Kidney (tissue), 14 donors: ENCODE measurements around the gene ZBTB42. TPM values are rescaled to one million over a fixed set of nuclear protein-coding genes. Genes with fewer than 3 reads are reported as not detected.

ENCODE experiments used
- DNase-seq, 5 donors: peaks; one replicate each; pipeline ENCODE4 v3.0.0-alpha.2; 2013 to 2020
- FAIRE-seq: peaks from 2 replicates; lab custom pipeline; 2012; peaks lifted over from hg19 to GRCh38; lab: Jason Lieb, UNC
- H3K27ac ChIP-seq, 2 donors: one replicate each; pipeline ENCODE4 v1.7.0; 2013; ENCODE audit warnings: low read depth in 2 of 2, low read length in 2 of 2, inconsistent platforms in 1 of 2
- H3K27me3 ChIP-seq: one replicate; pipeline ENCODE4 v1.7.1; 2013; ENCODE audit warnings: low read length, inconsistent platforms; ENCODE audit not compliant: control insufficient read depth, insufficient read depth
- H3K36me3 ChIP-seq, 3 donors: one replicate each; pipeline versions ENCODE4 v1.7.0 to v1.7.1; 2013; ENCODE audit warnings: low read length in 3 of 3, control low read depth in 1 of 3, inconsistent platforms in 1 of 3; ENCODE audit not compliant: insufficient read depth in 3 of 3, control insufficient read depth in 2 of 3
- H3K4me1 ChIP-seq, 3 donors: one replicate each; pipeline versions ENCODE4 v1.7.0 to v1.7.1; 2013; ENCODE audit warnings: low read length in 3 of 3, inconsistent platforms in 1 of 3, low read depth in 1 of 3; ENCODE audit not compliant: control insufficient read depth in 2 of 3, insufficient read depth in 2 of 3
- H3K4me3 ChIP-seq, 3 donors: one replicate each; pipeline versions ENCODE4 v1.7.0 to v1.8.1; 2013; ENCODE audit warnings: low read length in 3 of 3, control low read depth in 1 of 3, inconsistent platforms in 1 of 3
- H3K9ac ChIP-seq, 3 donors: one replicate each; pipeline versions ENCODE4 v1.7.0 to v1.7.1; 2013; ENCODE audit warnings: low read length in 3 of 3, control low read depth in 1 of 3, inconsistent platforms in 1 of 3
- H3K9me3 ChIP-seq, 3 donors: one replicate each; pipeline versions ENCODE4 v1.7.0 to v1.7.1; 2013; ENCODE audit warnings: low read length in 3 of 3, control low read depth in 1 of 3, inconsistent platforms in 1 of 3; ENCODE audit not compliant: control insufficient read depth in 2 of 3, insufficient read depth in 1 of 3
- intact Hi-C: fragments of 100-400 bp; cut with DNase I; formaldehyde crosslinking; loops from one replicate; pipeline ENCODE4 v1.11.1; 2022
- polyA plus RNA-seq: library from polyadenylated mRNA; stranded (reverse); fragments of 350-450 nt; fragmentation: Illumina TruSeq; extraction: RNeasy Lipid Tissue Mini Kit (QIAGEN cat#74804); gene quantifications from one replicate; pipeline ENCODE4 v1.2.3, GENCODE V29; 2014; ENCODE audit warnings: low read depth, low replicate concordance; ENCODE audit not compliant: insufficient read depth
- total RNA-seq: library from RNA; stranded (reverse); fragmentation: NEBNext Ultra II Directional; extraction: Animal tissue kit (Norgen Biotek cat#: 25700); gene quantifications from one replicate; pipeline ENCODE4 v1.2.1, GENCODE V29; 2021
- TF ChIP-seq, protein P1 (sequence below): IDR thresholded peaks from 3 replicates; pipeline ENCODE4 v1.5.1; 2012; ENCODE audit warnings: mild to moderate bottlenecking, moderate library complexity, borderline replicate concordance; ENCODE audit not compliant: insufficient read depth; ENCODE audit errors: extremely low read depth
- donor health status: control.
- donor health status: control.
- donor health status: control.
- donor health status: control.
- donor health status: control.
- donor health status: DM: yes; HTN: yes; CAD: no.
- donor health status: Normal renal cell carcinoma (clear cell type).

Gene ZBTB42
- total and polyA plus RNA-seq, 2 donors from 2014 or later: 3.9 to 10.0 TPM

DNA sequence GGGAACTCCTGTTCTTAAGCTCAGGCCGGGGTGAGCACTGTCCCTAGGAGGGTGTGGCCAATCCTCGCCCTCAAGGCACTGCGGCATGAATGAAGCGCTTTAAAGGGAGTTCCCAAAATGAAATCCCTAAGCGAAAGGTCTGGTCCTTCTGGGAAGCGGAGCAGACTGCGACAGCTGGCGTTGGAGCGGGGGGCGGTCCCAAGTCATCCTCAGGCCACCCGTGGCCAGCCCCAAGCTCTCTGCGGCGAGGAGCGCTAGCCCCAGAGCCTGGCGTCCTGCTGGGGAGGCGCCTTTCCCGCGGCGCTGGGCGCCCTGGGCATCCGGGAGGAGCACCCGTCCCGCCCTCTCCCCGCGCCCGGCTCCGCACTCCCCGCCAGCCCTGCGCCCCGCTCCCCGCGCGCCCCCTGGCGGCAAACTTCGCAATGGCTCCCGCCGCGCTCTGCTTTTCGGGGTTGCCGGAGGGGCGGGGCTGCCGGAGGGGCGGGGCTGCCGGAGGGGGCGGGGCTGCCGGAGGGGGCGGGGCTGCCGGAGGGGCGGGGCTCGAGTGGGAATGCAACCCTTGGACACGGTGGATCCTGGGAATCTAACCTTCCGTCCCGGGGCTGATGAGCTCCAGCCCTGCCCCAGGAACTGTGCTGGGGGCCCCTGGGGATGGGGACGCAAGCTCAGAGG is 25.4 kb downstream of the ZBTB42 start:
- FAIRE-seq (no peak), DNase-seq (peak; percentile 90 to 96 (median 93))
- intact Hi-C loops: no loop called here
- Histone ChIP-seq H3K4me1 (peaks cover 0 to 15% (median 0%) of the 10 kb centered on the region in 3 donors), H3K9me3 (no peaks in the 10 kb centered on the region), H3K36me3 (no peaks in the 10 kb centered on the region), H3K27me3 (no peaks in the 10 kb centered on the region), H3K27ac (peak overlapping the region in 1 of 2 donors; percentile 51), H3K9ac (peak overlapping the region in 1 of 3 donors; percentile 46), H3K4me3 (peak overlapping the region; percentile 36 to 64 (median 44))
- TF ChIP-seq, protein P1, sequence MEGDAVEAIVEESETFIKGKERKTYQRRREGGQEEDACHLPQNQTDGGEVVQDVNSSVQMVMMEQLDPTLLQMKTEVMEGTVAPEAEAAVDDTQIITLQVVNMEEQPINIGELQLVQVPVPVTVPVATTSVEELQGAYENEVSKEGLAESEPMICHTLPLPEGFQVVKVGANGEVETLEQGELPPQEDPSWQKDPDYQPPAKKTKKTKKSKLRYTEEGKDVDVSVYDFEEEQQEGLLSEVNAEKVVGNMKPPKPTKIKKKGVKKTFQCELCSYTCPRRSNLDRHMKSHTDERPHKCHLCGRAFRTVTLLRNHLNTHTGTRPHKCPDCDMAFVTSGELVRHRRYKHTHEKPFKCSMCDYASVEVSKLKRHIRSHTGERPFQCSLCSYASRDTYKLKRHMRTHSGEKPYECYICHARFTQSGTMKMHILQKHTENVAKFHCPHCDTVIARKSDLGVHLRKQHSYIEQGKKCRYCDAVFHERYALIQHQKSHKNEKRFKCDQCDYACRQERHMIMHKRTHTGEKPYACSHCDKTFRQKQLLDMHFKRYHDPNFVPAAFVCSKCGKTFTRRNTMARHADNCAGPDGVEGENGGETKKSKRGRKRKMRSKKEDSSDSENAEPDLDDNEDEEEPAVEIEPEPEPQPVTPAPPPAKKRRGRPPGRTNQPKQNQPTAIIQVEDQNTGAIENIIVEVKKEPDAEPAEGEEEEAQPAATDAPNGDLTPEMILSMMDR: peak; percentile 85

DNA sequence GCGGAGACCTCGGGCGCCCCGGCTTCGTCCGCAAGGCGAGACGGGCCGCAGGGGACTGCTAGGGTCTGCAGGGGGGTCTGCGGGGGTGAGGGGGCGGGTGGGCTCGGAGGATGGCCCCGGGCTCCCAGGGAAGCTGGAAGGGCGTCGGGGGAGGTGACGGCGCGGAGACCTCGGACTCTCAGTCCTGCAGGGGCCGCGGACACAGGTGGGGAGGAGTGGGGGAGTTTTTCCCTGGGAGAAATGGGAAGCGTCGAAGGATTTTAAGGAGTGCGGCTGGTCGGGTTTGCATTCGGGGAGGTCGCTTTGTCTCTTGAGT is 25.9 kb downstream of the ZBTB42 start:
- Histone ChIP-seq H3K27ac (no peak overlapping the region), H3K4me3 (peak overlapping the region in 2 of 3 donors; percentile 33 to 49), H3K36me3 (no peaks in the 10 kb centered on the region), H3K9me3 (no peaks in the 10 kb centered on the region), H3K9ac (no peak overlapping the region), H3K27me3 (no peaks in the 10 kb centered on the region), H3K4me1 (peaks cover 0 to 15% (median 0%) of the 10 kb centered on the region in 3 donors)
- intact Hi-C loops: no loop called here
- TF ChIP-seq, protein P1: no peak
- DNase-seq: peak in 2 of 5 donors; percentile 34 to 47
- FAIRE-seq: no peak

DNA sequence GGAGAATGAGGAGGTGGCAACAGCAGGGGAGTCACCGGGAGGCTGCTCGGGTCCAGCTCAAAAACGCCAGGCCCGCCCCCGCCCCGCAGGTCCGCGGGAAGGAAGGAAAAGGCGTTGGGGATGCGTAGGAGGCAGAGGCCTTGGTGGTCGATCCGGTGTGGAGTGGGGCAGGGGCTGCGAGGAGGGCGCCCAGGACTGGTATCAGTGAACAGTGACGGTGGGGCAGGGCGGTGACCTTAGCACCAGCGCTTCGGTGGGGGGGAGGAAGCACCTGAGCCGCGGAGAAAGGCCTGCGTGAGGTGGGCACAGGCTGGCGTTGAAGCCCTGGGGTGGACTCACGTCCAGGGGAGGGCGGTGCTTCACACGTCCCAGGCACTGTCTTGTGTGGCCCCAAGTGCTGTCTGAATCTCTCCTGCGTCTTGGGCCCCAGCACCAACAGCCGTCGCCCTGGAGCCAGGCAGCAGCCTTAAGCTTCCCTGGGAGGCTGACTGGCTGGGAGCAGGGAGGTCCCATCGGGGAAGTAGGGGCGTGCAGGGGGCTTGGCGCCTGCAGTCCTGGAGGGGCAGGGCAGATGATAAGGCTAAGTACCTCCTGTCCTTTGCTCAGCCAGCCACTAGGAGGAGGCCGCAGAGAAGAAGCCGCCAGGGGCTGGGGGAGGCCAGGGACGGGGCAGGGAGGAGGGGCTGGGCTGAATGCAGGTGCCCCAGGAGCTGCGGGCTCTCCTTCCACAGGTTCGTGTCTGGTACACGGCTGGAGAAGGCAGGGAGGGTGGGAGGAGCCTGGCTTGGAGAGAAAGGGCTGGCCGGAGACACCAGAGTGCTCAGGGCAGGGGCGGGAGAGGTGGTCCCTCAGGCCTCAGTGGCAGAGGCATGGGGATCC is 26.5 kb downstream of the ZBTB42 start:
- no peak for FAIRE-seq
- Histone ChIP-seq H3K27me3 (no peaks in the 10 kb centered on the region), H3K9me3 (no peaks in the 10 kb centered on the region), H3K27ac (no peak overlapping the region), H3K4me1 (peaks cover 0 to 15% (median 0%) of the 10 kb centered on the region in 3 donors), H3K36me3 (no peaks in the 10 kb centered on the region), H3K9ac (no peak overlapping the region), H3K4me3 (peak overlapping the region in 2 of 3 donors; percentile 33 to 49)
- intact Hi-C loops: no loop called here
- TF ChIP-seq, protein P1: peak; percentile 29
- DNase-seq: peak; percentile 70 to 89 (median 81)
